HCT116 (cell line): Measurements from ENCODE around the gene CFAP107. TPM values are rescaled to one million over a fixed set of nuclear protein-coding genes. Genes with fewer than 3 reads are reported as not detected.

ENCODE experiments used
- ATAC-seq: fragments of 200-7000 bp; cut with Tn5 transposase; 2 replicates; pipeline ENCODE4 v1.9.1; 2020; ENCODE audit warnings: mild to moderate bottlenecking, moderate library complexity
- BruUV-seq: library from RNA; stranded (reverse); fragments of 400-500 nt; replicated peaks from 2 replicates; lab custom pipeline; 2021; lab: Mats Ljungman, UMichigan
- CTCF ChIA-PET: fragments of 300-600 bp; sonication (Branson Sonifier 250); formaldehyde crosslinking; loops from one replicate; lab custom pipeline; 2021; ENCODE audit warnings: antibody characterized with exemption; lab: Charles Lee
- POLR2A ChIA-PET: fragments of 300-600, 350-600 bp; sonication (Branson Sonifier 250); formaldehyde crosslinking; loops from one replicate; lab custom pipeline; 2021; ENCODE audit warnings: antibody characterized with exemption; lab: Charles Lee
- RAD21 ChIA-PET, 2 experiments: fragments of 300-600 bp; sonication (Branson Sonifier 250); formaldehyde crosslinking; loops; one replicate each; lab custom pipeline; 2023; ENCODE audit warnings: low total read pairs in 2 of 2; ENCODE audit not compliant: uncharacterized antibody in 2 of 2, unreplicated experiment in 2 of 2, low non-redundant PET in 1 of 2; lab: Charles Lee
- DNase-seq: peaks from one replicate; pipeline ENCODE4 v3.0.0-alpha.2; 2010; ENCODE audit warnings: low read depth, low spot score
- H2AFZ ChIP-seq: fragments of 200-600 bp; shearing (Covaris generic), sonication (generic); 2 replicates; pipeline ENCODE4 v1.6.1; 2017; ENCODE audit warnings: low read depth, mixed run types, mixed read lengths, antibody characterized with exemption, low read length; ENCODE audit not compliant: poor library complexity, severe bottlenecking
- H3K27ac ChIP-seq: 2 replicates; pipeline ENCODE4 v1.5.1; 2012; ENCODE audit warnings: low read depth, low read length
- H3K27me3 ChIP-seq: fragments of 200-600 bp; sonication (generic); 2 replicates; pipeline ENCODE4 v1.6.1; 2016; ENCODE audit warnings: mixed run types, low read length, mixed read lengths; ENCODE audit not compliant: insufficient read depth
- H3K36me3 ChIP-seq, 2 experiments: fragments of 200-500 bp in 1 of 2; fragments of 200-600 bp in 1 of 2; sonication (Bioruptor generic) in 1 of 2; sonication (generic) in 1 of 2; 2 replicates each; pipeline versions ENCODE4 v1.5.1 to v1.6.1; 2014 to 2016; ENCODE audit warnings: low read length in 2 of 2, inconsistent platforms in 1 of 2, mixed read lengths in 1 of 2, mixed run types in 1 of 2; ENCODE audit not compliant: insufficient read depth in 2 of 2, control insufficient read depth in 1 of 2
- H3K4me1 ChIP-seq, 2 experiments: fragments of 200-600 bp in 1 of 2; sonication (generic) in 1 of 2; 2 replicates each; pipeline versions ENCODE4 v1.5.1 to v1.6.1; 2012 to 2017; ENCODE audit warnings: low read length in 2 of 2, inconsistent platforms in 1 of 2, mild to moderate bottlenecking in 1 of 2, mixed read lengths in 1 of 2, mixed run types in 1 of 2, moderate library complexity in 1 of 2; ENCODE audit not compliant: insufficient read depth in 2 of 2, control insufficient read depth in 1 of 2
- H3K4me2 ChIP-seq: fragments of 200-600 bp; sonication (generic); 2 replicates; pipeline ENCODE4 v1.6.1; 2017; ENCODE audit warnings: mixed run types, low read length, mixed read lengths
- H3K4me3 ChIP-seq, 2 experiments: fragments of 200-600 bp in 1 of 2; sonication (generic) in 1 of 2; replicated peaks in 1 of 2; 2 replicates each; pipeline ENCODE4 v1.5.1; 2011 to 2016; ENCODE audit warnings: low read length in 2 of 2, control low read depth in 1 of 2, low read depth in 1 of 2, mild to moderate bottlenecking in 1 of 2, mixed read lengths in 1 of 2, mixed run types in 1 of 2
- H3K79me2 ChIP-seq: fragments of 200-600 bp; sonication (generic); 2 replicates; pipeline ENCODE4 v1.6.1; 2017; ENCODE audit warnings: mild to moderate bottlenecking, mixed run types, low read length, moderate library complexity, mixed read lengths; ENCODE audit not compliant: insufficient read depth
- H3K9ac ChIP-seq: fragments of 200-600 bp; sonication (generic); 2 replicates; pipeline ENCODE4 v1.6.1; 2016; ENCODE audit warnings: low read length, mixed read lengths
- H3K9me2 ChIP-seq: fragments of 200-600 bp; sonication (generic), shearing (Covaris generic); 2 replicates; pipeline ENCODE4 v1.6.1; 2017; ENCODE audit warnings: mixed run types, mild to moderate bottlenecking, moderate library complexity; ENCODE audit not compliant: insufficient read depth
- H3K9me3 ChIP-seq, 2 experiments: fragments of 200-500 bp in 1 of 2; fragments of 200-600 bp in 1 of 2; sonication (Bioruptor generic) in 1 of 2; sonication (generic) in 1 of 2; 2 replicates each; pipeline ENCODE4 v1.6.1; 2014 to 2017; ENCODE audit warnings: low read length in 2 of 2, mixed read lengths in 2 of 2, inconsistent platforms in 1 of 2, low read depth in 1 of 2, mild to moderate bottlenecking in 1 of 2, mixed run types in 1 of 2, moderate library complexity in 1 of 2; ENCODE audit not compliant: control insufficient read depth in 1 of 2, insufficient read depth in 1 of 2
- H4K20me1 ChIP-seq: fragments of 200-600 bp; sonication (generic), shearing (Covaris generic); 2 replicates; pipeline ENCODE4 v1.6.1; 2017; ENCODE audit warnings: mixed run types, mild to moderate bottlenecking, moderate library complexity; ENCODE audit not compliant: insufficient read depth
- CBX3 ChIP-seq: IDR thresholded peaks from 2 replicates; pipeline ENCODE4 v1.6.1; 2012; ENCODE audit warnings: low read depth
- CEBPB ChIP-seq: IDR thresholded peaks from 2 replicates; pipeline ENCODE4 v1.6.1; 2012; ENCODE audit warnings: low read depth
- EZH2phosphoT487 ChIP-seq: fragments of 200-600 bp; IDR thresholded peaks from 2 replicates; pipeline ENCODE4 v1.6.1; 2018; ENCODE audit warnings: antibody characterized with exemption, borderline replicate concordance
- JUND ChIP-seq: IDR thresholded peaks from 2 replicates; pipeline ENCODE4 v1.6.1; 2012
- POLR2A ChIP-seq: IDR thresholded peaks from 2 replicates; pipeline ENCODE4 v1.7.0; 2011; ENCODE audit warnings: borderline replicate concordance; ENCODE audit not compliant: insufficient read depth, insufficient read length; ENCODE audit errors: extremely low read depth
- POLR2AphosphoS5 ChIP-seq: IDR thresholded peaks from 2 replicates; pipeline ENCODE4 v1.6.1; 2011; ENCODE audit warnings: mild to moderate bottlenecking, low read depth, low read length, moderate library complexity
- RAD21 ChIP-seq: IDR thresholded peaks from 2 replicates; pipeline ENCODE4 v1.6.1; 2012; ENCODE audit warnings: low read depth, mild to moderate bottlenecking
- SIN3A ChIP-seq: IDR thresholded peaks from 2 replicates; pipeline ENCODE4 v1.6.1; 2012; ENCODE audit warnings: low read depth
- SRF ChIP-seq: IDR thresholded peaks from 2 replicates; pipeline ENCODE4 v1.6.1; 2012; ENCODE audit warnings: low read depth
- YY1 ChIP-seq: IDR thresholded peaks from 2 replicates; pipeline ENCODE4 v1.6.1; 2011; ENCODE audit warnings: low read length, low read depth, moderate library complexity, mild to moderate bottlenecking; ENCODE audit not compliant: insufficient replicate concordance; ENCODE audit errors: extremely low read depth
- ZFX ChIP-seq: fragments of 450-650 bp; IDR thresholded peaks from 2 replicates; pipeline ENCODE4 v1.6.1; 2017
- intact Hi-C: fragments of 100-400 bp; cut with micrococcal nuclease; formaldehyde crosslinking; loops from 2 replicates; pipeline ENCODE4 v1.10.0; 2022
- total RNA-seq: library from RNA; stranded (reverse); gene quantifications from one replicate; pipeline ENCODE4 v1.2.1, GENCODE V29; 2021; ENCODE audit not compliant: unreplicated experiment
- TF ChIP-seq, protein P1 (sequence below): IDR thresholded peaks from 2 replicates; pipeline ENCODE4 v1.6.1; 2012
- TF ChIP-seq, protein P2 (sequence below), 3 experiments: fragments of 200-600 bp in 1 of 3; sonication (generic) in 1 of 3; IDR thresholded peaks in 2 of 3; conservative IDR thresholded peaks in 1 of 3; 2 replicates each; pipeline ENCODE4 v1.5.1; 2012 to 2017; ENCODE audit warnings: low read depth in 2 of 3, low read length in 2 of 3, antibody characterized with exemption in 1 of 3, borderline replicate concordance in 1 of 3, control low read depth in 1 of 3, mild to moderate bottlenecking in 1 of 3, mixed read lengths in 1 of 3, mixed run types in 1 of 3, moderate library complexity in 1 of 3; ENCODE audit not compliant: insufficient read depth in 1 of 3
- TF ChIP-seq, protein P3 (sequence below): IDR thresholded peaks from 2 replicates; pipeline ENCODE4 v1.6.1; 2012; ENCODE audit warnings: low read depth
- TF ChIP-seq, protein P4 (sequence below): IDR thresholded peaks from 2 replicates; pipeline ENCODE4 v1.6.1; 2012

CFAP107 gene
- total RNA-seq, 1 experiment from 2014 or later: not detected

DNA sequence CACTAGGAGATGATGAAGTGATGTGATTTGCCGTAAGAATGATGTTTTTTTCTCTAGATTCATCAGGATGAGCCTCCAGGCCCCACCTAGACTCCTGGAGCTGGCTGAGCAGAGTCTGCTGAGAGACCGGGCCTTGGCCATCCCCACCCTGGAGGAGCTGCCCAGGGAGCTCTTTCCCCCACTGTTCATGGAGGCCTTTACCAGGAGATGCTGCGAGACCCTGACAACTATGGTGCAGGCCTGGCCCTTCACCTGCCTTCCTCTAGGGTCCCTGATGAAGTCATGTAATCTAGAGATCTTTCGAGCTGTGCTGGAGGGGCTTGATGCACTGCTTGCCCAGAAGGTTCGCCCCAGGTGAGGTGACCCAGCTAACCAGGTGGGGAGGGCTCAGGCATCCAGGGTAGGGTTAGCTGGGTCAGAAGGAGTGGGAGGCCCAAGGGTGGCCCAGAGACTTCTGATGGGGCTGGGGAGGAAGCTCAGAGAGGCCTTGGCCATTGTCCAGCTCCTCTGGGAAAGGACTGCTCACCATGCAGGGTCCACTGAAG lies 28.9 kb downstream of the CFAP107 start (continued):
- TF ChIP-seq POLR2AphosphoS5: no peak
- TF ChIP-seq CEBPB: no peak
- TF ChIP-seq, protein P1, sequence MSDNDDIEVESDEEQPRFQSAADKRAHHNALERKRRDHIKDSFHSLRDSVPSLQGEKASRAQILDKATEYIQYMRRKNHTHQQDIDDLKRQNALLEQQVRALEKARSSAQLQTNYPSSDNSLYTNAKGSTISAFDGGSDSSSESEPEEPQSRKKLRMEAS: no peak
- TF ChIP-seq, protein P2, sequence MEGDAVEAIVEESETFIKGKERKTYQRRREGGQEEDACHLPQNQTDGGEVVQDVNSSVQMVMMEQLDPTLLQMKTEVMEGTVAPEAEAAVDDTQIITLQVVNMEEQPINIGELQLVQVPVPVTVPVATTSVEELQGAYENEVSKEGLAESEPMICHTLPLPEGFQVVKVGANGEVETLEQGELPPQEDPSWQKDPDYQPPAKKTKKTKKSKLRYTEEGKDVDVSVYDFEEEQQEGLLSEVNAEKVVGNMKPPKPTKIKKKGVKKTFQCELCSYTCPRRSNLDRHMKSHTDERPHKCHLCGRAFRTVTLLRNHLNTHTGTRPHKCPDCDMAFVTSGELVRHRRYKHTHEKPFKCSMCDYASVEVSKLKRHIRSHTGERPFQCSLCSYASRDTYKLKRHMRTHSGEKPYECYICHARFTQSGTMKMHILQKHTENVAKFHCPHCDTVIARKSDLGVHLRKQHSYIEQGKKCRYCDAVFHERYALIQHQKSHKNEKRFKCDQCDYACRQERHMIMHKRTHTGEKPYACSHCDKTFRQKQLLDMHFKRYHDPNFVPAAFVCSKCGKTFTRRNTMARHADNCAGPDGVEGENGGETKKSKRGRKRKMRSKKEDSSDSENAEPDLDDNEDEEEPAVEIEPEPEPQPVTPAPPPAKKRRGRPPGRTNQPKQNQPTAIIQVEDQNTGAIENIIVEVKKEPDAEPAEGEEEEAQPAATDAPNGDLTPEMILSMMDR (IDR thresholded peaks at IDR 0.05 in 2 of 3, conservative IDR thresholded peaks at IDR 0.05 in 1 of 3; ENCODE audit: borderline replicate concordance in 1 of 3, insufficient read depth in 1 of 3, low read depth in 2 of 3, low read length in 2 of 3): no peak
- no peak for TF ChIP-seq YY1
- TF ChIP-seq EZH2phosphoT487: no peak
- TF ChIP-seq ZFX: no peak
- TF ChIP-seq CBX3: no peak
- no peak for TF ChIP-seq JUND
- TF ChIP-seq POLR2A: no peak

DNA sequence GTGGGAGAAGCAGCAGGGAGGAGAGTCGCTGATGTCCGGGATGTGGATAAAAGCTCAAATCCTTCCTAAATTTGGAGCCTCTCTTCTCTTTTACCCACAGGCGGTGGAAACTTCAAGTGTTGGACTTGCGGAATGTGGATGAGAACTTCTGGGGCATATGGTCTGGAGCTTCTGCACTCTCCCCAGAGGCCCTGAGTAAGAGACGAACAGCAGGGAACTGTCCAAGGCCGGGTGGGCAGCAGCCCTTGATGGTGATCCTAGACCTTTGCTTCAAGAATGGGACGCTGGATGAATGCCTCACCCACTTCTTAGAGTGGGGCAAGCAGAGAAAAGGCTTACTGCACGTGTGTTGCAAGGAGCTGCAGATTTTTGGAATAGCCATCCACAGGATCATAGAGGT lies 29.4 kb downstream of the CFAP107 start:
- BruUV-seq: no TSS peak
- ChIA-PET CTCF (no interaction called here), RAD21 (no interaction called here), POLR2A (no interaction called here)
- ATAC-seq (no peak), DNase-seq (no peak)
- H3K9ac ChIP-seq: no peak overlapping the region
- H3K79me2 ChIP-seq: no peaks in the 10 kb centered on the region
- H4K20me1 ChIP-seq: no peaks in the 10 kb centered on the region
- no peak overlapping the region for H3K4me3 ChIP-seq
- intact Hi-C loops: loop anchor here (5.0 to 10.0 kb wide), 2 partner anchors 463 to 501 kb away; no protein-coding TSS in a partner anchor
- H3K4me1 ChIP-seq: no peaks in the 10 kb centered on the region
- no peaks in the 10 kb centered on the region for H3K36me3 ChIP-seq
- H3K9me3 ChIP-seq: no peaks in the 10 kb centered on the region
- no peak overlapping the region for H3K27ac ChIP-seq
- no peak overlapping the region for H3K4me2 ChIP-seq
- H3K27me3 ChIP-seq: peaks cover 6% of the 10 kb centered on the region; the same call in 1 of the 2 replicates
- no peak for TF ChIP-seq CEBPB
- no peak for TF ChIP-seq POLR2A
- TF ChIP-seq, protein P2 (IDR thresholded peaks at IDR 0.05 in 2 of 3, conservative IDR thresholded peaks at IDR 0.05 in 1 of 3; ENCODE audit: borderline replicate concordance in 1 of 3, insufficient read depth in 1 of 3, low read depth in 2 of 3, low read length in 2 of 3): no peak
- no peak for TF ChIP-seq EZH2phosphoT487
- TF ChIP-seq SIN3A: no peak
- TF ChIP-seq RAD21: no peak
- TF ChIP-seq, protein P3, sequence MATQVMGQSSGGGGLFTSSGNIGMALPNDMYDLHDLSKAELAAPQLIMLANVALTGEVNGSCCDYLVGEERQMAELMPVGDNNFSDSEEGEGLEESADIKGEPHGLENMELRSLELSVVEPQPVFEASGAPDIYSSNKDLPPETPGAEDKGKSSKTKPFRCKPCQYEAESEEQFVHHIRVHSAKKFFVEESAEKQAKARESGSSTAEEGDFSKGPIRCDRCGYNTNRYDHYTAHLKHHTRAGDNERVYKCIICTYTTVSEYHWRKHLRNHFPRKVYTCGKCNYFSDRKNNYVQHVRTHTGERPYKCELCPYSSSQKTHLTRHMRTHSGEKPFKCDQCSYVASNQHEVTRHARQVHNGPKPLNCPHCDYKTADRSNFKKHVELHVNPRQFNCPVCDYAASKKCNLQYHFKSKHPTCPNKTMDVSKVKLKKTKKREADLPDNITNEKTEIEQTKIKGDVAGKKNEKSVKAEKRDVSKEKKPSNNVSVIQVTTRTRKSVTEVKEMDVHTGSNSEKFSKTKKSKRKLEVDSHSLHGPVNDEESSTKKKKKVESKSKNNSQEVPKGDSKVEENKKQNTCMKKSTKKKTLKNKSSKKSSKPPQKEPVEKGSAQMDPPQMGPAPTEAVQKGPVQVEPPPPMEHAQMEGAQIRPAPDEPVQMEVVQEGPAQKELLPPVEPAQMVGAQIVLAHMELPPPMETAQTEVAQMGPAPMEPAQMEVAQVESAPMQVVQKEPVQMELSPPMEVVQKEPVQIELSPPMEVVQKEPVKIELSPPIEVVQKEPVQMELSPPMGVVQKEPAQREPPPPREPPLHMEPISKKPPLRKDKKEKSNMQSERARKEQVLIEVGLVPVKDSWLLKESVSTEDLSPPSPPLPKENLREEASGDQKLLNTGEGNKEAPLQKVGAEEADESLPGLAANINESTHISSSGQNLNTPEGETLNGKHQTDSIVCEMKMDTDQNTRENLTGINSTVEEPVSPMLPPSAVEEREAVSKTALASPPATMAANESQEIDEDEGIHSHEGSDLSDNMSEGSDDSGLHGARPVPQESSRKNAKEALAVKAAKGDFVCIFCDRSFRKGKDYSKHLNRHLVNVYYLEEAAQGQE: no peak
- TF ChIP-seq, protein P4, sequence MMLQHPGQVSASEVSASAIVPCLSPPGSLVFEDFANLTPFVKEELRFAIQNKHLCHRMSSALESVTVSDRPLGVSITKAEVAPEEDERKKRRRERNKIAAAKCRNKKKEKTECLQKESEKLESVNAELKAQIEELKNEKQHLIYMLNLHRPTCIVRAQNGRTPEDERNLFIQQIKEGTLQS: no peak
- no peak for TF ChIP-seq SRF
- TF ChIP-seq CBX3: no peak
- TF ChIP-seq, protein P1: no peak
- H2AFZ ChIP-seq: no peak overlapping the region
- no peaks in the 10 kb centered on the region for H3K9me2 ChIP-seq
